Ramos (cell line): Measurements from ENCODE around the gene OR6K6.

Experiments used
- in situ Hi-C: fragments of 300-500 bp; cut with MboI; formaldehyde crosslinking; loops from one replicate; pipeline ENCODE4 v1.14.3; 2022; ENCODE audit warnings: low sequenced_read_pairs; ENCODE audit not compliant: unreplicated experiment

The OR6K6 gene, protein sequence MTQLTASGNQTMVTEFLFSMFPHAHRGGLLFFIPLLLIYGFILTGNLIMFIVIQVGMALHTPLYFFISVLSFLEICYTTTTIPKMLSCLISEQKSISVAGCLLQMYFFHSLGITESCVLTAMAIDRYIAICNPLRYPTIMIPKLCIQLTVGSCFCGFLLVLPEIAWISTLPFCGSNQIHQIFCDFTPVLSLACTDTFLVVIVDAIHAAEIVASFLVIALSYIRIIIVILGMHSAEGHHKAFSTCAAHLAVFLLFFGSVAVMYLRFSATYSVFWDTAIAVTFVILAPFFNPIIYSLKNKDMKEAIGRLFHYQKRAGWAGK

GRCh38 chr1:158754420-158754819, at the start of gene OR6K6:
OR6K6 (plus strand) TSS chr1:158754720; CDS start chr1:158754888, 168 bp downstream.
- in situ Hi-C loops: no loop called here

- in situ Hi-C loops: no loop called here
Observed at GRCh38 chr1:158706096-158706495, 48.4 kb upstream of the OR6K6 start.

DNA sequence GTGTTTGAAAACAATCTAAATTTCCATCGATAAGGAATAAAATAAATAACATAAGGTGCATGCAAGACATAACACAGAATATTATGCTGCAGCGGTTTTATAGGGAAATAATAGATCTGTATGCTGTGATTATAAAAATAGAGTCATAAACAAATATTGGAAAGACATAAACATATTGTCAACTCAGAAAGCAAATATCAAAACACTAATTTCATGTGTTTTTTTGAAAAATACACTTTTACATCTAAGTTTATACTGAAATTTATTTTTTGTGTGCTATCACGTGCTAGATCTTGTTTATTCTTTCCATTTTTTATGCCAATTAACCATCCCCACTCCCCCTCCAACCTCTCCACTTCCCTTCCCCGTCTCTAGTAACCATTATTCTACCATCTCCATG, 43.4 kb upstream of the OR6K6 start:
- in situ Hi-C loops: no loop called here

DNA sequence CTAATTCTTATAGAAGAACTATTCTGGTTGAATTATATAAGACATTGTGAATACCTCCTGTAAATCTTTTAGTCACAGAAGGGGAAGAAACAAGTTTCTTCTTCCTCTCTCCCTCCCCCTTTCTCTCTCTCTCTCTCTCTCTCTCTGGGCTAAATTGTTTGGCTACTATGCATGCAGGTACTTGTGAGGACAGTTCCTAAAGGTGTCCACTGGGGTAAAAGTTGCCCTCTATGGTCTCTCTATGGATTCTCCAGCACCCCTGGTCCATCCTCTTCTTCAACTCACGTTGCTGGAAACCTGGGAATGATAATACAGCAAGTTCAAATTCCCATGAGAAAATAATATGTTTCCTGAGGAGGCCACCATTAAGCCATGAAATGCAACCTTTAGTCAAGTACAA, 39.8 kb upstream of the OR6K6 start:
- in situ Hi-C loops: no loop called here

DNA sequence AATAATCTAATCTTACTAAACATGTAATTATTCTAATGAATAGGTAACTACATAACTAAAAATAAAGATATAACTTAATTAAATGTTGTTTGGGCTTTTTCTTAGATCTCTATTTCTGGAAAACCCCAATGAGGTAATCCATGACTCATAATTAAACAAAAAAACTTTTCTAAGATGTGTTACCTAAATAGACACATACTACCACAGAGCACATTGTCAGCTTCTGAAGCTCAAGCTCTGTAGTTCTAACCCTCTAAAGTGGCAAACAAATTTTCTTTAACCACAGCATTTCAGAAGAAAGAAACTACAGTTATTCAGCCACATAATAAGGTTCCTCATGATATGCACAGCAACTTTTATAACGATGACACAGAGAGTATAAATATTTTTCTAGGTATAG, 38.2 kb upstream of the OR6K6 start:
- in situ Hi-C loops: no loop called here

DNA sequence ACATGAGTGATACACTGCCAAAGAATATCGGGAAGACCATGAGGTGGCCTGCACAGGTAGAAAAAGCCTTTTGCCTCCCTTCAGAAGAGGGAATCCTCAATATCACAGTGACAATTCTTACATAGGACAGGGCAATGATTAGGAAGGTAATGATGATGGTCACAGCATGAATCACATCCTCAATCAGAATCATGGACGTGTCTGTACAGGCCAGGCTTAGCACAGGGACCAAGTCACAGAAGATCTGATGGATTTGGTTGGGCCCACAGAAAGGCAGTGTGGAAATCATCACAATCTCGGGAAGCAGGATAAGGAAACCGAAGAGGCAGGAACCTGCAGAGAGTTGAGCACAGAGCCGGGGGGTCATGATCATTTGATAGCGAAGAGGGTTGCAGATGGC, 37.2 kb upstream of the OR6K6 start:
- in situ Hi-C loops: no loop called here

- in situ Hi-C loops: no loop called here
Observed at GRCh38 chr1:158719664-158720063, 34.9 kb upstream of the OR6K6 start.

DNA sequence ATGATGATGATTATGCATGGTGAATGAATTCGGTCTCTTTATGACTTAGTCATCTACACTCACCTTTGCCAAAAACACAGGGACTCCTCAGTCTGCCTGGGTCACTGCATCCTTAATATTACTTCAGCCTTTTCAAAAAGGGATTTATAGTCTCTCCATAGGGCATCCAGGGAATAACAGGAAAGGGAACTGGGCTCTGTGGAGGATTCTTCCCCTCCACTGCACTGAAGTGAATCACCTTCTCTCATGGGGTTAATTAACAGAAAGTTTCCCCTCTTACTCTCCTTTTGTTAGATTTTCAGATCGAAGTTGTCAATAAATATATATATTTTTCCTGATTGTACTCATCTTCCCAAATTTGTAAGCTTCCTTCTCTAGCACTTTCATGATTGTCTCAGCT, 33.9 kb upstream of the OR6K6 start, which contains the start of gene OR6K3:
TSS of gene OR6K3 (minus strand) at position 101 of the 400 bp plus-strand sequence. CDS start 2,605 bp downstream, outside the sequence.
- in situ Hi-C loops: no loop called here

DNA sequence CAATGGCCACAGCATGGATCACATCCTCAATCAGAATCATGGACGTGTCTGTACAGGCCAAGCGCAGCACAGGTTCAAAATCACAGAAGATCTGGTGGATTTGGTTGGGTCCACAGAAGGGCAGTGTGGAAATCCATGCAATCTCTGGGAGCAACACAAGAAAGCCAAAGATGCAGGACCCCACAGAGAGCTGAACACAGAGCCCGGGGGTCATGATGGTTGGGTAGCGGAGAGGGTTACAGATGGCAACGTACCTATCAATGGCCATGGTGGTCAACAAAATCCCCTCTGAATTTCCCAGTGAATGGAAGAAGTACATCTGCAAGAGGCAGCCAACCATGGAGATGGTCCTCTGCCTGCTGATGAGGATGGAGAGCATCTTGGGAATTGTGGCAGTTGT, 30.1 kb upstream of the OR6K6 start:
- in situ Hi-C loops: no loop called here

DNA sequence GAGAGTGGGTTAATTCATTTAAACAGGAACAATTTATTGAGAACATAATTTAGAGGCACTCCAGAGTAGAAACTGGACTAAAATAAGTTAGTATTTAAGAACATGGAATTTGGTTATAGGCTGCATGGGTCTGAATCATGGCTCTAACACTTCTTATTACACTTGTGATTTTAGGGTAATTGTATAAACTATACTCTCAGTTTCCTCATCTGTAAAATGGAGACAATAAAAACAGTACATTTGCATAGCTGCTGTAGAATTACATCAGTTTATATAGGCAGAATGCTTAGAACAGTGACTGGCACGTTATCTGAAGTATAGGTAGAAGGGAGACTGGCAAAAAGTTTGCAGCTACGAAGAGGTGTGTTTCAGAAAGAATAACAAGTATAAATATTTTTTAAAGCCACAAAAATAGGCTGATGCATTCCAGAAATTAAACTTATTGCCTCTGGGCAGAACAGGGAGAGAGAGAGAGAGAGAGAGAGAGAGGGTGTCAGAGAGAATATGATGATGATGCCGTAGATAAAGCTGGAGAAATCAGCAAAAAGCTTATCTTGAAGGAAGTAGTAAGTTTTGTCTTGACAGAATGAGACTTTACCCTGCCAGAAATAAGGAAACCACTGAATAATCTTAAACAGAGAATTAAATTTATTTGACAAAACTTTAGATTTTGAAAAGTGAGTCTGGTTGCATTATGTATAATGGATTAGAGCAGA, 25.9 kb upstream of the OR6K6 start:
- in situ Hi-C loops: no loop called here

DNA sequence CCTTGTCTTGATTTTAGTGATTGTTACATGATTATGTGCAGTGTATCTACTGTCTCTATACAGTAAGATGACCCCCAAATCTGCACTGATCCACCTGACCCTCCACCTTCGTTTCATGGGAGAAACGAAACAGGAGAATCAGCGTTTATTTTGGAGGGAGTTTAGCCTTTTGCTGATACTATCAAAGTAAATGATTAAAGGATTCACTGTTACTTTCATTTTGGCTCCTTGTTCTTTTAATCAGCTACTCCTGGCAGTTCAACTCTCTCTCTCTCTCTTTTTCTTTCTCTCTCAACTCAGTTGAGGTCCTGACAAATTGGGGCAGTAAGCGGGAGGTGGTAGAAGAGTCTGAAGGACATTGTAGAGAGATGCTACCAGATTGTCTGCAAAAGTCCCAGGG, 24.1 kb upstream of the OR6K6 start:
- in situ Hi-C loops: no loop called here

- in situ Hi-C loops: no loop called here
Observed at GRCh38 chr1:158731707-158732106, 22.8 kb upstream of the OR6K6 start.

GRCh38 chr1:158732524-158732923, 22.0 kb upstream of the OR6K6 start:
- in situ Hi-C loops: no loop called here

GRCh38 chr1:158735848-158736247, 18.7 kb upstream of the OR6K6 start:
- in situ Hi-C loops: no loop called here

- in situ Hi-C loops: no loop called here
Observed at GRCh38 chr1:158752155-158752712, 2.3 kb upstream of the OR6K6 start.

DNA sequence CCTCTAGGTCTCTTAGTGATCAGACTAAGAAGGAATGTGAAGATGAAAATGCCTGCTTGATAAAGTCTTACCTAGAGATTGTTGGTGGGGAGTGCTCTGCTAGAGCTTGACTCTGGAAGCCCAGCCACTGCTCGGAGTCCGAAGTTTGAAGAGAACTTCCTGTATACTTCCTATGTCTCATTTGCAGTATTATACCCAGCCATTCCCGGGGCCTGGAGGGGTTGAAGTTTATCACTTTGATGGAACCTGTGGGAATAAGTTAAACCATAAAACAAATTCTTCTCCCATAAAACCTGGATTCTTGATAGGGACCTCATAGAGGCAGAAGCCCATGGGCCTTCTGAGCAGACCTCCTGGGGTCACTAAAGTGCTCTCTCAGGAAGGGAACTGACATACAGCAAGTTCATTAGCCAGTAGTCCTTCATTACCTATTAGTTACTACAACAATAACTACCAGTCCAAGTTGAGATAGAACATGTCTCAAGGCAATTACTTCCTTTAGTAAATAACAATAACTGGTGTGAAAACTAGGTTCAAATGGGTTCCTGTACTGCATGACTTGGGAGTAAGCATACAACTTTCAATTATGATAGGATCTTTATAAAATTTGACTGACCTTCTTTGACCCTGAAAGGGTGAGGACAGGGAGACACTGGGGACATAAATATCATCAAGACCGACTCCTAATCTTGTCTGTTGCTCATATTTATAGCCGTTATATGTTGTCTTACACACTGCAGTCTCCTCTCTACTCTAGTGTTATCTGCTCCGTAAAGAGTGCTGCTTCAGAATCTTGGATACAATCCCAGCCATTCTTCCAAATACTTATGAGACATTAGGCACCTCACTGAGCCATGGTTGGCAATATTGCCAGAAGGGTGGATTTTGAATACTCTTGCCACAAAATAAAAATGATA, 17.7 kb downstream of the OR6K6 start, which contains the start of gene OR6N1:
TSS of gene OR6N1 (minus strand) at position 246 of the 917 bp plus-strand sequence. CDS start 5,513 bp downstream, outside the sequence.
- in situ Hi-C loops: no loop called here

DNA sequence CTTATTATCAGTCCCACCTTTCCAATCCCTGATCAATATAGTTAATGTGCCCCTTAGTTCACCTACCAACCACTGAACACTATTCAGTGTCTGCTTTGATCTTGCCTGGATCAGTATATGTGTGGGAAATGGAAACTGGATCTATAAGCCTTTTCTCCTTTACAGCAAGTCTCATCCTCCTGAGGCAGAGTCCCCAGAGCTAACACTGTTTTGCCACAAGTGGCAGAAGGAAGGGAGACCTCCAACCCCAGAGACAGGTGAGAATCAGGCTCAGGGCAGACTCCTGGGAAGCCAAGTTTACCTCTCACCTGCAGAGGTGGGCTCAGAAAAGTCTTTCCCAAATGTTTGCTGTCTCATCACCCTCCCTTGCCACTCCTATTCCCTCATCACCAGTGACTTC, 26.6 kb downstream of the OR6K6 start, which contains the start of gene OR6N2:
TSS of gene OR6N2 (minus strand) at position 101 of the 400 bp plus-strand sequence. CDS start 3,569 bp downstream, outside the sequence.
- in situ Hi-C loops: no loop called here

DNA sequence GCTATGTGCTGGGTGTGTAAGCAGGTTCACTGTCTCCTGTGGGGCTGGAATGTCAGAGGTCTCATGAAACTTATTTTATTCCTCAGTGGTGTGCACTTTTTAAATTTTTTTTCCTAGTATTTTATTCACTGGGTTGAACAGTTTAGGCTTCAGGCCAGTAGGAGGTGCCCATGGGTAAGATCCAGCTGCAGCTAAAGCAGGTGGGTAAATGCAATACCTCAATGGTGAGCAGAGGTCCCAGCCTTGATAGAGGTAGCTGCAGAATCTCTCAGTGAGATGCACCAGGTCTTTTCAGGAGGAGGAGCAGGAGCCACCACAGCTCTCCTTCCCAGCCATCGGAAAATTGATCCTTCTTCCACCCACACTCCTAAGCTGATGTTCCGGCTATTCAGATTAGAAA, 39.1 kb downstream of the OR6K6 start:
- in situ Hi-C loops: no loop called here

DNA sequence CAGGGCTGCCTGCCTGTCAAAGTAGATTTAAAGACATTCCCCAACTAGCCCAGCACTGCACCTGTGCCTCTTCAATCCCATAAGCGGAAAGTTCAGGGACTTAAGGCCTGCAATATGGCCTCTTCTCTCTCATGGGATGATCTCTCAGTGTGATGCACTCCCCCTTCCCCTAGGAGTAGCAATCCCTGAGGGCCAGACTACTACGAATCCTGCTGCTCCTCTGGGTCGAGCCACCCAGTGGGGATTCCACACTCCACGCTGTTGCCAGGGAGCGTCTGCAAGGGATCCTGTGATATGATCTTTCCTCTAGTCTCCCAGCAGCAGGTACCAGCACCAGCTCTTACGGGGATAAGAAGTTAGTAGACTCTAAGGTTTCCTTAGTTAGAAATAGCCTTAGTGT, 39.7 kb downstream of the OR6K6 start:
- in situ Hi-C loops: no loop called here

GRCh38 chr1:158798531-158798930, 44.0 kb downstream of the OR6K6 start:
- in situ Hi-C loops: no loop called here
